HepG2 (cell line): ENCODE results near the gene CLIC4. TPM values are rescaled to one million over a fixed set of nuclear protein-coding genes. Genes with fewer than 3 reads are reported as not detected.

ENCODE experiments used
- ATAC-seq: fragments of 200-7000 bp; cut with Tn5 transposase; 3 replicates; pipeline ENCODE4 v1.9.1; 2020; ENCODE audit warnings: mild to moderate bottlenecking, moderate library complexity
- BruUV-seq: library from RNA; stranded (reverse); fragments of 400-500 nt; replicated peaks from 2 replicates; lab custom pipeline; 2021; lab: Mats Ljungman, UMichigan
- CTCF ChIA-PET: fragments of 300-600 bp; formaldehyde crosslinking; extraction: SDS; loops from one replicate; lab custom pipeline; 2021; ENCODE audit warnings: low total read pairs, inconsistent platforms, low intra/inter-chr PET ratio; lab: Yijun Ruan, JAX
- POLR2A ChIA-PET: fragments of 350-600 bp; sonication (Branson Sonifier 250); formaldehyde crosslinking; loops from one replicate; lab custom pipeline; 2020; ENCODE audit warnings: antibody characterized with exemption, inconsistent platforms; lab: Yijun Ruan, JAX
- DNase-seq: peaks from one replicate; pipeline ENCODE4 v3.0.0-alpha.2; 2015; ENCODE audit warnings: low spot score
- FAIRE-seq: peaks from 3 replicates; lab custom pipeline; 2011; peaks lifted over from hg19 to GRCh38; lab: Jason Lieb, UNC
- H2AFZ ChIP-seq: one replicate; pipeline ENCODE4 v1.6.1; 2011; ENCODE audit warnings: low read length, inconsistent platforms
- H3K27ac ChIP-seq: fragments of 300-600 bp; 3 replicates; pipeline ENCODE4 v1.8.0; 2011; ENCODE audit warnings: mixed run types, mild to moderate bottlenecking, mixed read lengths, low read length, inconsistent platforms; ENCODE audit not compliant: insufficient read depth; ENCODE audit errors: extremely low read length
- H3K27me3 ChIP-seq, 2 experiments: fragments of 200-600 bp in 1 of 2; 2 replicates in 1 of 2; 3 replicates in 1 of 2; pipeline versions ENCODE4 v1.6.0 to v1.8.0; 2011; ENCODE audit warnings: low read length in 2 of 2, mild to moderate bottlenecking in 2 of 2, moderate library complexity in 2 of 2, inconsistent platforms in 1 of 2; ENCODE audit not compliant: insufficient read depth in 2 of 2, control insufficient read depth in 1 of 2
- H3K36me3 ChIP-seq, 2 experiments: fragments of 200-600 bp in 1 of 2; replicated peaks in 1 of 2; 2 replicates in 1 of 2; 3 replicates in 1 of 2; pipeline versions ENCODE4 v1.5.1 to v1.8.0; 2011; ENCODE audit warnings: low read length in 2 of 2, inconsistent platforms in 1 of 2; ENCODE audit not compliant: insufficient read depth in 2 of 2, control insufficient read depth in 1 of 2
- H3K4me1 ChIP-seq: 2 replicates; pipeline ENCODE4 v1.5.1; 2012; ENCODE audit warnings: low read length, inconsistent platforms; ENCODE audit not compliant: insufficient read depth
- H3K4me2 ChIP-seq: 2 replicates; pipeline ENCODE4 v1.6.0; 2011; ENCODE audit warnings: low read depth, low read length, inconsistent platforms
- H3K4me3 ChIP-seq, 3 experiments: fragments of 200-600 bp in 1 of 3; sonication (generic), shearing (Covaris generic) in 1 of 3; replicated peaks in 1 of 3; 2 replicates each; pipeline ENCODE4 v1.5.1; 2011 to 2016; ENCODE audit warnings: low read length in 3 of 3, inconsistent platforms in 2 of 3, low read depth in 2 of 3, mild to moderate bottlenecking in 2 of 3, control low read depth in 1 of 3, mixed read lengths in 1 of 3; ENCODE audit not compliant: insufficient read depth in 1 of 3
- H3K79me2 ChIP-seq: one replicate; pipeline ENCODE4 v1.6.1; 2011; ENCODE audit warnings: low read length, inconsistent platforms; ENCODE audit not compliant: insufficient read depth
- H3K9ac ChIP-seq: 2 replicates; pipeline ENCODE4 v1.6.0; 2011; ENCODE audit warnings: mild to moderate bottlenecking, low read depth, low read length, inconsistent platforms; ENCODE audit not compliant: insufficient read depth
- H3K9me3 ChIP-seq: 2 replicates; pipeline ENCODE4 v1.5.1; 2012; ENCODE audit warnings: mild to moderate bottlenecking, low read length
- H4K20me1 ChIP-seq: 2 replicates; pipeline ENCODE4 v1.6.0; 2011; ENCODE audit warnings: inconsistent platforms, mild to moderate bottlenecking, low read length, moderate library complexity; ENCODE audit not compliant: insufficient read depth
- FIP1L1 ChIP-seq: fragments of 200-400 bp; formaldehyde crosslinking; IDR thresholded peaks from 2 replicates; pipeline ENCODE4 v1.6.1; 2018; ENCODE audit warnings: low read depth, mild to moderate bottlenecking, low read length, moderate library complexity, borderline replicate concordance; ENCODE audit not compliant: insufficient read depth
- HOXA7 ChIP-seq: sonication (generic); formaldehyde crosslinking; IDR thresholded peaks from 2 replicates; pipeline ENCODE4 v1.8.1; 2022; ENCODE audit warnings: mild to moderate bottlenecking, missing genetic modification reagents, moderate library complexity
- ZBTB8A ChIP-seq: sonication (generic); formaldehyde crosslinking; IDR thresholded peaks from 2 replicates; pipeline ENCODE4 v1.4.0; 2020; ENCODE audit warnings: mild to moderate bottlenecking, low read depth, missing genetic modification reagents, borderline replicate concordance
- ZFP90 ChIP-seq: sonication (generic); formaldehyde crosslinking; IDR thresholded peaks from 2 replicates; pipeline ENCODE4 v1.8.0; 2022; ENCODE audit warnings: missing genetic modification reagents, mild to moderate bottlenecking, inconsistent platforms, borderline replicate concordance
- WGBS: methylation state at CpG from one replicate; pipeline ENCODE4 v1.1.6; 2017; ENCODE audit warnings: low lambda C conversion rate; 5-methylcytosine and 5-hydroxymethylcytosine counted together
- in situ Hi-C: cut with HindIII; loops from 2 replicates; pipeline ENCODE4 v1.10.0; 2017; ENCODE audit warnings: low pct_unique_long_range_greater_than_20kb; ENCODE audit not compliant: extremely low pct_ligation_motif_present
- intact Hi-C: fragments of 100-400 bp; cut with micrococcal nuclease; formaldehyde crosslinking; loops from one replicate; pipeline ENCODE4 v1.10.0; 2022; ENCODE audit not compliant: unreplicated experiment
- polyA plus RNA-seq, 8 experiments: library from polyadenylated mRNA; depleted of rRNA in 3 of 8; stranded (reverse) in 7 of 8; unstranded in 1 of 8; fragments of >200 nt; fragmentation: Illumina TruSeq in 4 of 8; extraction: Trizol in 4 of 8; gene quantifications; 2 replicates each; pipeline versions ENCODE4 v1.2.1 to v1.2.3, GENCODE V29; 2011 to 2016; ENCODE audit warnings: low read depth in 4 of 8, missing spikeins in 1 of 8, mixed read lengths in 1 of 8; ENCODE audit not compliant: insufficient read depth in 1 of 8
- total RNA-seq, 5 experiments: library from RNA; depleted of rRNA; stranded (reverse); fragments of >200 nt; fragmentation: Illumina TruSeq; extraction: Trizol; gene quantifications; 2 replicates each; pipeline ENCODE4 v1.2.3, GENCODE V29; 2016; ENCODE audit warnings: low read depth in 1 of 5
- TF ChIP-seq, protein P1 (sequence below): sonication (generic); formaldehyde crosslinking; IDR thresholded peaks from 2 replicates; pipeline ENCODE4 v1.4.0; 2020; ENCODE audit warnings: low read depth, missing genetic modification reagents
- TF ChIP-seq, protein P2 (sequence below): sonication (generic); formaldehyde crosslinking; conservative IDR thresholded peaks from 2 replicates; pipeline ENCODE4 v1.4.0; 2020; ENCODE audit warnings: missing genetic modification reagents
- TF ChIP-seq, protein P3 (sequence below): sonication (generic); formaldehyde crosslinking; IDR thresholded peaks from 2 replicates; pipeline ENCODE4 v1.8.1; 2023; ENCODE audit warnings: mild to moderate bottlenecking, inconsistent platforms, moderate library complexity, missing genetic modification reagents, borderline replicate concordance

The CLIC4 gene
- total and polyA plus RNA-seq, 2 of the 13 experiments (the other 11 are each of a cell fraction or from before 2014, with no cell fraction given): 23.3 to 77.4 TPM

DNA sequence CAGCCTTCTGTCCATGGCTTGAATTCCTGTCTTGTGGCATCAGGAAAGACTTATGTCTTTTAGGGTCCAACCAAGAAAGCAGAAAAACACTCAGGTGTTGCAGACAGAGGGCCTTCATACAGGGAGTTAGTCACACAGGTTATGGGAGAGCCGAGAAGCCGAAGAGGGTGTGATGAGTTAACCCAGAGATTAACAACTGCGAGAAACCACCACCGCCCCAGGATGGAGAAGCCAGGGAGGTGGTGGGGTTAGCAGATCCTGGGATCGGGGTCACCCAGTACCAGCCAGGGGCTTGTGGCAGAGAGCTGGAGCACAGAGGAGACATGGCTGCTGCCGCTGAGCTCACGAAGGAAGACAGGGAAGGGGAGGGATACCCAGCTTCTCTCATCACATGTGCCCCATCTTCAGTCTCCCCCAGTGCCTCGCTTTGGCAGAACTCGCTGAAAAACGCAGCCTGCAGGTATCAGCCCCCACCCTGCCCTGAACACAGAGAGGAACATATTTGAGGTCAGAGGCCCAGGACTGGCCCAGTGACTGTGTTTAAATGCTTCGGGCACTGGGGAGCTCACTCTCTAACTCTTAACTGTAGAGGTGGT, 126.2 kb downstream of the CLIC4 start (continued):
- TF ChIP-seq, protein P1, sequence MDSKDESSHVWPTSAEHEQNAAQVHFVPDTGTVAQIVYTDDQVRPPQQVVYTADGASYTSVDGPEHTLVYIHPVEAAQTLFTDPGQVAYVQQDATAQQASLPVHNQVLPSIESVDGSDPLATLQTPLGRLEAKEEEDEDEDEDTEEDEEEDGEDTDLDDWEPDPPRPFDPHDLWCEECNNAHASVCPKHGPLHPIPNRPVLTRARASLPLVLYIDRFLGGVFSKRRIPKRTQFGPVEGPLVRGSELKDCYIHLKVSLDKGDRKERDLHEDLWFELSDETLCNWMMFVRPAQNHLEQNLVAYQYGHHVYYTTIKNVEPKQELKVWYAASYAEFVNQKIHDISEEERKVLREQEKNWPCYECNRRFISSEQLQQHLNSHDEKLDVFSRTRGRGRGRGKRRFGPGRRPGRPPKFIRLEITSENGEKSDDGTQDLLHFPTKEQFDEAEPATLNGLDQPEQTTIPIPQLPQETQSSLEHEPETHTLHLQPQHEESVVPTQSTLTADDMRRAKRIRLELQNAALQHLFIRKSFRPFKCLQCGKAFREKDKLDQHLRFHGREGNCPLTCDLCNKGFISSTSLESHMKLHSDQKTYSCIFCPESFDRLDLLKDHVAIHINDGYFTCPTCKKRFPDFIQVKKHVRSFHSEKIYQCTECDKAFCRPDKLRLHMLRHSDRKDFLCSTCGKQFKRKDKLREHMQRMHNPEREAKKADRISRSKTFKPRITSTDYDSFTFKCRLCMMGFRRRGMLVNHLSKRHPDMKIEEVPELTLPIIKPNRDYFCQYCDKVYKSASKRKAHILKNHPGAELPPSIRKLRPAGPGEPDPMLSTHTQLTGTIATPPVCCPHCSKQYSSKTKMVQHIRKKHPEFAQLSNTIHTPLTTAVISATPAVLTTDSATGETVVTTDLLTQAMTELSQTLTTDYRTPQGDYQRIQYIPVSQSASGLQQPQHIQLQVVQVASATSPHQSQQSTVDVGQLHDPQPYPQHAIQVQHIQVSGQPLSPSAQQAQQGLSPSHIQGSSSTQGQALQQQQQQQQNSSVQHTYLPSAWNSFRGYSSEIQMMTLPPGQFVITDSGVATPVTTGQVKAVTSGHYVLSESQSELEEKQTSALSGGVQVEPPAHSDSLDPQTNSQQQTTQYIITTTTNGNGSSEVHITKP (CRISPR knock-in tag): no peak
- TF ChIP-seq, protein P2, sequence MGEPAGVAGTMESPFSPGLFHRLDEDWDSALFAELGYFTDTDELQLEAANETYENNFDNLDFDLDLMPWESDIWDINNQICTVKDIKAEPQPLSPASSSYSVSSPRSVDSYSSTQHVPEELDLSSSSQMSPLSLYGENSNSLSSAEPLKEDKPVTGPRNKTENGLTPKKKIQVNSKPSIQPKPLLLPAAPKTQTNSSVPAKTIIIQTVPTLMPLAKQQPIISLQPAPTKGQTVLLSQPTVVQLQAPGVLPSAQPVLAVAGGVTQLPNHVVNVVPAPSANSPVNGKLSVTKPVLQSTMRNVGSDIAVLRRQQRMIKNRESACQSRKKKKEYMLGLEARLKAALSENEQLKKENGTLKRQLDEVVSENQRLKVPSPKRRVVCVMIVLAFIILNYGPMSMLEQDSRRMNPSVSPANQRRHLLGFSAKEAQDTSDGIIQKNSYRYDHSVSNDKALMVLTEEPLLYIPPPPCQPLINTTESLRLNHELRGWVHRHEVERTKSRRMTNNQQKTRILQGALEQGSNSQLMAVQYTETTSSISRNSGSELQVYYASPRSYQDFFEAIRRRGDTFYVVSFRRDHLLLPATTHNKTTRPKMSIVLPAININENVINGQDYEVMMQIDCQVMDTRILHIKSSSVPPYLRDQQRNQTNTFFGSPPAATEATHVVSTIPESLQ (CRISPR knock-in tag): no peak

DNA sequence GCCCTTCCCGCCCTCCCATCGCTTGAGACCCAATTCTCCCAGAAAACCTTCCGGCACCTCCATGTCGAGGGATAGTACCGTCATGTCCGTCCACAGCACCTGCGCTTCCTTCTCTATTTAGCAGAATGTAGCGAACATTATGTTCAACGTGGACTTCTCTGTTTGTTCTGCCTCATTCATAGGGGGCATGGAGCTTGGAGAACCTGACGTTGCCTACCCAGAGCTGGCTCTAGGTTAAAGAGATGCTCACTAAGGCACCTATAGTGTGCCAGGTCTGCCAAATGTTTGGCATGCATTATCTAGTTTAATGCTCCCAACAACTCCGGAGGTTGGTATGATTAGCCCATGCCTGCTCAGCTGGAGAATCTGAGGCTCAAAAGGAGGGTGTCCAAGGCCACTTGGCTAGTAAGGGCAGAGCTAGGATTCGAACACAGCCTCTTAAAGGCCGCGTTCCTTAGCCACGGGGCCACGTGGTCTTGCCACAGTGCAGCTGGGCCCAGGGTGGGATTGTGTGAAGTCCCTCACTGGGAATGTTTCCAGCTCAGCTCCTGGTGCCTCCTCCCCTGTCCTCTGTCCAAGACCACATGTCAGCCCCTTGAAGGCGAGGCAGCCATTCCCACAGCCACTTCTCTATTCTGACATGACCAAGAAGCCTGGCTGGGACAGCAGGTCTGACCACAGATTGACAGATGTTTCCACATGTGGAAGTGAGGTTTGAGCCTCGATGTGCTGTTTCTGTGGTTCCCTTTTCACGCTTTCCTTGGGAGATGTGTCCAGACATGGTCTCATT, 127.0 kb downstream of the CLIC4 start:
- 61% methylated on average over 11 of the region's 19 CpGs for WGBS
- Histone ChIP-seq H3K36me3 (no peaks in the 10 kb centered on the region), H3K4me2 (no peak overlapping the region), H3K27me3 (peaks cover 3 to 44% of the 10 kb centered on the region in 2 experiments; a peak in 3 of 5 replicates), H2AFZ (no peak overlapping the region), H3K9ac (no peak overlapping the region), H4K20me1 (no peaks in the 10 kb centered on the region), H3K79me2 (no peaks in the 10 kb centered on the region), H3K27ac (no peak overlapping the region), H3K4me1 (peaks cover 45% of the 10 kb centered on the region), H3K4me3 (no peak overlapping the region), H3K9me3 (no peaks in the 10 kb centered on the region)
- no peak for FAIRE-seq
- no TSS peak for BruUV-seq
- no peak for ATAC-seq
- no peak for DNase-seq
- intact Hi-C loops (no loop called here), in situ Hi-C loops (no loop called here)
- ChIA-PET CTCF (interaction anchor here (0.6 kb wide), 1 partner anchor 319 kb away, joined by 4 read pairs; no protein-coding TSS in a partner anchor), POLR2A (no interaction called here)
- TF ChIP-seq FIP1L1 (no peak), ZBTB8A (CRISPR knock-in tag) (no peak), HOXA7 (CRISPR knock-in tag) (no peak), ZFP90 (CRISPR knock-in tag) (no peak)
- TF ChIP-seq, protein P3, sequence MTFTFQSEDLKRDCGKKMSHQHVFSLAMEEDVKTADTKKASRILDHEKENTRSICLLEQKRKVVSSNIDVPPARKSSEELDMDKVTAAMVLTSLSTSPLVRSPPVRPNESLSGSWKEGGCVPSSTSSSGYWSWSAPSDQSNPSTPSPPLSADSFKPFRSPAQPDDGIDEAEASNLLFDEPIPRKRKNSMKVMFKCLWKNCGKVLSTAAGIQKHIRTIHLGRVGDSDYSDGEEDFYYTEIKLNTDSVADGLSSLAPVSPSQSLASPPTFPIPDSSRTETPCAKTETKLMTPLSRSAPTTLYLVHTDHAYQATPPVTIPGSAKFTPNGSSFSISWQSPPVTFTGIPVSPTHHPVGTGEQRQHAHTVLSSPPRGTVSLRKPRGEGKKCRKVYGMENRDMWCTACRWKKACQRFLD: no peak
